Measurements from ENCODE around the gene KDM2B. TPM values are rescaled to one million over a fixed set of nuclear protein-coding genes. Genes with fewer than 3 reads are reported as not detected.

KDM2B gene
- total and polyA plus RNA-seq, 10 of the 15 experiments (the other 5 are each of a cell fraction or from before 2014, with no cell fraction given) = 13.6 to 124 (median 40.4) TPM

- POLR2A ChIA-PET = interaction anchor here (0.8 to 3.9 kb wide), 21 partner anchors 9 to 176 kb away, joined by 3 to 20 read pairs (median 7); no protein-coding TSS in a partner anchor
- BruUV-seq (replicated peaks) = no TSS peak
- H3K27me3 ChIP-seq (replicated peaks in 1 of 2; ENCODE audit: control insufficient read depth in 2 of 2, insufficient read depth in 2 of 2, low read length in 1 of 2) = no peaks in the 10 kb centered on the region
- WGBS (ENCODE audit: insufficient coverage, insufficient replicate concordance, low lambda C conversion rate, missing lambda C conversion rate) = under 1% methylated on average over 70 of the region's 92 CpGs
- H3K4me2 ChIP-seq (ENCODE audit: control insufficient read depth, insufficient read depth) = peak within 1 kb of the TSS; percentile 98
- in situ Hi-C loops (cut with MboI) (no loop called here), intact Hi-C loops (cut with micrococcal nuclease; ENCODE audit: unreplicated experiment) (loop anchor here (2.0 kb wide), 2 partner anchors 35 to 39 kb away; no protein-coding TSS in a partner anchor)
- ATAC-seq (peak; percentile 75), FAIRE-seq (no peak), DNase-seq (ENCODE audit: low read depth, low spot score) (peak; percentile 63)
- CTCF ChIA-PET = interaction anchor here (1.0 to 7.4 kb wide), 21 partner anchors 11 to 168 kb away, joined by 3 to 80 read pairs (median 7); partner anchors contain the start of gene MORN3
- H3K9me3 ChIP-seq (replicated peaks; ENCODE audit: control insufficient read depth, insufficient read depth, low read length) = no peaks in the 10 kb centered on the region
- H4K20me1 ChIP-seq (ENCODE audit: control insufficient read depth, insufficient read depth) = no peaks in the 10 kb centered on the region
- peaks cover 44% of the 10 kb centered on the region for H3K79me2 ChIP-seq (ENCODE audit: control insufficient read depth, insufficient read depth, low read length)
- peaks cover 19% of the 10 kb centered on the region for H3K4me1 ChIP-seq (ENCODE audit: control insufficient read depth, insufficient read depth, low read length)
- no peaks in the 10 kb centered on the region; a peak in 1 of 4 replicates for H3K36me3 ChIP-seq (ENCODE audit: control insufficient read depth in 2 of 2, insufficient read depth in 2 of 2, low read length in 1 of 2)
- H3K27ac ChIP-seq (ENCODE audit: control insufficient read depth, insufficient read depth) = peak within 1 kb of the TSS; percentile 92
- SMC1A ChIA-PET (ENCODE audit: uncharacterized antibody, unreplicated experiment) = interaction anchor here (0.9 to 6.3 kb wide), 21 partner anchors 11 to 126 kb away, joined by 3 to 60 read pairs (median 5); partner anchors contain the start of gene KDM2B
- peak within 1 kb of the TSS; percentile 89 for H3K9ac ChIP-seq (ENCODE audit: control insufficient read depth, insufficient read depth, low read length)
- peak within 1 kb of the TSS; percentile 83 for H3K4me3 ChIP-seq
- RAD21 ChIA-PET (ENCODE audit: unreplicated experiment) = interaction anchor here (0.6 to 5.1 kb wide), 22 partner anchors 9 to 176 kb away, joined by 3 to 61 read pairs (median 8); partner anchors contain the start of genes KDM2B, MORN3 and RHOF
- H2AFZ ChIP-seq (ENCODE audit: control insufficient read depth, low read depth, low read length) = peak within 1 kb of the TSS; percentile 90
- TF ChIP-seq SREBF2 (IDR thresholded peaks at IDR 0.05; ENCODE audit: low read length) = no peak
- peak; percentile 95 for TF ChIP-seq RAD51 (IDR thresholded peaks at IDR 0.05)
- TF ChIP-seq PAX8 (IDR thresholded peaks at IDR 0.05) = no peak
- no peak for TF ChIP-seq MTA3 (IDR thresholded peaks at IDR 0.05; ENCODE audit: borderline replicate concordance, low read length)
- TF ChIP-seq E4F1 (IDR thresholded peaks at IDR 0.05; ENCODE audit: borderline replicate concordance, partially characterized antibody) = no peak
- no peak for TF ChIP-seq RELA (IDR thresholded peaks at IDR 0.05; ENCODE audit: borderline replicate concordance, partially characterized antibody)
- TF ChIP-seq WRNIP1 (IDR thresholded peaks at IDR 0.05; ENCODE audit: borderline replicate concordance, low read depth, low read length) = no peak
- TF ChIP-seq FOXK2 (IDR thresholded peaks at IDR 0.05) = no peak
- no peak for TF ChIP-seq ZNF274 (IDR thresholded peaks at IDR 0.05; ENCODE audit: insufficient read depth, insufficient read length)
- TF ChIP-seq, protein P1, sequence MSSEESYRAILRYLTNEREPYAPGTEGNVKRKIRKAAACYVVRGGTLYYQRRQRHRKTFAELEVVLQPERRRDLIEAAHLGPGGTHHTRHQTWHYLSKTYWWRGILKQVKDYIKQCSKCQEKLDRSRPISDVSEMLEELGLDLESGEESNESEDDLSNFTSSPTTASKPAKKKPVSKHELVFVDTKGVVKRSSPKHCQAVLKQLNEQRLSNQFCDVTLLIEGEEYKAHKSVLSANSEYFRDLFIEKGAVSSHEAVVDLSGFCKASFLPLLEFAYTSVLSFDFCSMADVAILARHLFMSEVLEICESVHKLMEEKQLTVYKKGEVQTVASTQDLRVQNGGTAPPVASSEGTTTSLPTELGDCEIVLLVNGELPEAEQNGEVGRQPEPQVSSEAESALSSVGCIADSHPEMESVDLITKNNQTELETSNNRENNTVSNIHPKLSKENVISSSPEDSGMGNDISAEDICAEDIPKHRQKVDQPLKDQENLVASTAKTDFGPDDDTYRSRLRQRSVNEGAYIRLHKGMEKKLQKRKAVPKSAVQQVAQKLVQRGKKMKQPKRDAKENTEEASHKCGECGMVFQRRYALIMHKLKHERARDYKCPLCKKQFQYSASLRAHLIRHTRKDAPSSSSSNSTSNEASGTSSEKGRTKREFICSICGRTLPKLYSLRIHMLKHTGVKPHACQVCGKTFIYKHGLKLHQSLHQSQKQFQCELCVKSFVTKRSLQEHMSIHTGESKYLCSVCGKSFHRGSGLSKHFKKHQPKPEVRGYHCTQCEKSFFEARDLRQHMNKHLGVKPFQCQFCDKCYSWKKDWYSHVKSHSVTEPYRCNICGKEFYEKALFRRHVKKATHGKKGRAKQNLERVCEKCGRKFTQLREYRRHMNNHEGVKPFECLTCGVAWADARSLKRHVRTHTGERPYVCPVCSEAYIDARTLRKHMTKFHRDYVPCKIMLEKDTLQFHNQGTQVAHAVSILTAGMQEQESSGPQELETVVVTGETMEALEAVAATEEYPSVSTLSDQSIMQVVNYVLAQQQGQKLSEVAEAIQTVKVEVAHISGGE (CRISPR knock-in tag; IDR thresholded peaks at IDR 0.05) = peak; percentile 64
- TF ChIP-seq RCOR1 (conservative IDR thresholded peaks at IDR 0.05; ENCODE audit: low read depth, low read length) = no peak
- no peak for TF ChIP-seq HCFC1 (IDR thresholded peaks at IDR 0.05; ENCODE audit: low read length)
- TF ChIP-seq MTA2 (IDR thresholded peaks at IDR 0.05; ENCODE audit: low read depth) = no peak
- TF ChIP-seq EP300 (IDR thresholded peaks at IDR 0.05; ENCODE audit: borderline replicate concordance in 1 of 2, control insufficient read depth in 1 of 2, low read depth in 2 of 2, low read length in 2 of 2) = no peak
- TF ChIP-seq YY1 (IDR thresholded peaks at IDR 0.05; ENCODE audit: low read depth, low read length) = 0 out of 2 replicates have a peak, but pooled peaks have one; percentile 6
Observed at GRCh38 chr12:121626087-121626852, 45.4 kb upstream of the KDM2B start, which contains the start of gene ORAI1. Gene ORAI1 (plus strand): TSS chr12:121626530.

Measured in GM12878 (cell line).